ENCODE results near the gene DPH5.
"Not testable (repeated sequence)": the region's sequence is repeated elsewhere in the genome, so short reads cannot be mapped to it uniquely, and the experiment has no call there.

Gene DPH5

GRCh38 chr1:101033017-101033416, 7.4 kb upstream of the DPH5 start:
- H2BK15ac ChIP-seq (ENCODE audit: low read depth, poor library complexity, severe bottlenecking) = no peak overlapping the region

DNA sequence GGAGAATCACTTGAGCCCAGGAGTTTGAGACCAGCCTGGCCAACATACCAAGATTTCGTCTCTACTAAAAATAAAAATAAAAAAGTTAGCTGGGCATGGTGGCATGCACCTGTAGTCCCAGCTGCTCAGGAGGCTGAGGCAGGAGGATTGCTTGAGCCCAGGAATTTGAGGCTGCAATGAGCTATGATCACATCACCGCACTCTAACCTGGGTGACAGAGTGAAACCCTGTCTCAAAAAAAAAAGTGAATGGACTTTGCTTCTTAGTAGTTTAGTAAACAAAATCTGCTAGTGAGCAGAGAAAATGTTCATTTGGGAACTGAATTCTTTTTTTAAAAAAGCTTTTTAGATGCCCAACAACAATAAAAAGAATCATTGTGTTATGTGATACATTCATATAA, 6.5 kb upstream of the DPH5 start:
- not testable (repeated sequence) for H2AFZ ChIP-seq (ENCODE audit: low read depth, low read length); H2BK120ac ChIP-seq (ENCODE audit: low read depth, low read length); H3K4ac ChIP-seq (ENCODE audit: low read depth in 1 of 2, low read length in 2 of 2); H2BK15ac ChIP-seq (ENCODE audit: low read depth, poor library complexity, severe bottlenecking); H3K9ac ChIP-seq (ENCODE audit: low read length); H4K8ac ChIP-seq (ENCODE audit: low read length); H3K4me3 ChIP-seq (ENCODE audit: insufficient read depth in 1 of 2, low read depth in 1 of 2, low read length in 2 of 2); H2BK12ac ChIP-seq (ENCODE audit: low read length in 2 of 2); H3K36me3 ChIP-seq (ENCODE audit: control insufficient read depth in 1 of 2, insufficient read depth in 2 of 2, low read depth in 1 of 2, low read length in 2 of 2); H3K4me1 ChIP-seq (ENCODE audit: control insufficient read depth, insufficient read depth, low read depth, low read length); H4K91ac ChIP-seq (ENCODE audit: low read length); H3K14ac ChIP-seq (ENCODE audit: low read length in 2 of 2); H2AK5ac ChIP-seq (ENCODE audit: low read length, severe bottlenecking); H3K4me2 ChIP-seq (ENCODE audit: low read length, poor library complexity, severe bottlenecking); H3K23ac ChIP-seq (ENCODE audit: low read length in 2 of 2); H2BK5ac ChIP-seq (ENCODE audit: low read depth, low read length, poor library complexity, severe bottlenecking); H3K9me3 ChIP-seq (ENCODE audit: control insufficient read depth, low read length); H3K27me3 ChIP-seq (ENCODE audit: control insufficient read depth in 1 of 2, insufficient read depth in 1 of 2, low read length in 2 of 2); H3K18ac ChIP-seq (ENCODE audit: low read depth in 1 of 2, low read length in 2 of 2); H3K27ac ChIP-seq (ENCODE audit: low read length, poor library complexity, severe bottlenecking); DNase-seq
- peaks cover 18% of the 10 kb centered on the region for H3K79me1 ChIP-seq (replicated peaks; ENCODE audit: low read length, poor library complexity, severe bottlenecking)
- 100% methylated on average over 2 of the region's 2 CpGs for WGBS

More at GRCh38 chr1:101033017-101033416, 7.4 kb upstream of the DPH5 start:
- H2AK5ac ChIP-seq (ENCODE audit: low read length, severe bottlenecking) = no peak overlapping the region
- no peak overlapping the region for H3K14ac ChIP-seq (ENCODE audit: low read length in 2 of 2)
- H4K91ac ChIP-seq (ENCODE audit: low read length) = no peak overlapping the region
- no peak overlapping the region for H3K27ac ChIP-seq (ENCODE audit: low read length, poor library complexity, severe bottlenecking)
- H3K9me3 ChIP-seq (ENCODE audit: control insufficient read depth, low read length) = no peaks in the 10 kb centered on the region
- no peak overlapping the region for H2BK120ac ChIP-seq (ENCODE audit: low read depth, low read length)
- no peak overlapping the region for H3K4me3 ChIP-seq (ENCODE audit: insufficient read depth in 1 of 2, low read depth in 1 of 2, low read length in 2 of 2)
- no peaks in the 10 kb centered on the region for H3K4me1 ChIP-seq (ENCODE audit: control insufficient read depth, insufficient read depth, low read depth, low read length)
- H3K36me3 ChIP-seq (ENCODE audit: control insufficient read depth in 1 of 2, insufficient read depth in 2 of 2, low read depth in 1 of 2, low read length in 2 of 2) = peaks cover 0 to 2% of the 10 kb centered on the region in 2 experiments
- H3K4ac ChIP-seq (ENCODE audit: low read depth in 1 of 2, low read length in 2 of 2) = no peak overlapping the region
- no peak overlapping the region for H2AFZ ChIP-seq (ENCODE audit: low read depth, low read length)
- H3K23ac ChIP-seq (ENCODE audit: low read length in 2 of 2) = no peak overlapping the region
- no peak overlapping the region for H3K9ac ChIP-seq (ENCODE audit: low read length)
- no peak overlapping the region for H3K4me2 ChIP-seq (ENCODE audit: low read length, poor library complexity, severe bottlenecking)
- H2BK12ac ChIP-seq (ENCODE audit: low read length in 2 of 2) = no peak overlapping the region
- H3K79me1 ChIP-seq (replicated peaks; ENCODE audit: low read length, poor library complexity, severe bottlenecking) = peaks cover 12% of the 10 kb centered on the region
- H3K27me3 ChIP-seq (ENCODE audit: control insufficient read depth in 1 of 2, insufficient read depth in 1 of 2, low read length in 2 of 2) = no peaks in the 10 kb centered on the region
- no peak overlapping the region for H4K8ac ChIP-seq (ENCODE audit: low read length)
- H2BK5ac ChIP-seq (ENCODE audit: low read depth, low read length, poor library complexity, severe bottlenecking) = no peak overlapping the region
- H3K18ac ChIP-seq (ENCODE audit: low read depth in 1 of 2, low read length in 2 of 2) = no peak overlapping the region
- no CpG with 5 or more reads among the region's 2 CpGs for WGBS
- DNase-seq = no peak

- H3K27me3 ChIP-seq (ENCODE audit: control insufficient read depth in 1 of 2, insufficient read depth in 1 of 2, low read length in 2 of 2) = no peaks in the 10 kb centered on the region
- H3K79me1 ChIP-seq (replicated peaks; ENCODE audit: low read length, poor library complexity, severe bottlenecking) = peaks cover 22% of the 10 kb centered on the region
- H3K4me2 ChIP-seq (ENCODE audit: low read length, poor library complexity, severe bottlenecking) = no peak overlapping the region
- no peak overlapping the region for H3K4ac ChIP-seq (ENCODE audit: low read depth in 1 of 2, low read length in 2 of 2)
- no peak overlapping the region for H2BK5ac ChIP-seq (ENCODE audit: low read depth, low read length, poor library complexity, severe bottlenecking)
- H2BK12ac ChIP-seq (ENCODE audit: low read length in 2 of 2) = no peak overlapping the region
- no peaks in the 10 kb centered on the region for H3K9me3 ChIP-seq (ENCODE audit: control insufficient read depth, low read length)
- no peaks in the 10 kb centered on the region for H3K36me3 ChIP-seq (ENCODE audit: control insufficient read depth in 1 of 2, insufficient read depth in 2 of 2, low read depth in 1 of 2, low read length in 2 of 2)
- H4K8ac ChIP-seq (ENCODE audit: low read length) = no peak overlapping the region
- H3K18ac ChIP-seq (ENCODE audit: low read depth in 1 of 2, low read length in 2 of 2) = no peak overlapping the region
- DNase-seq = no peak
- 96% methylated on average over 3 of the region's 4 CpGs for WGBS
- no peak overlapping the region for H3K9ac ChIP-seq (ENCODE audit: low read length)
- H3K23ac ChIP-seq (ENCODE audit: low read length in 2 of 2) = no peak overlapping the region
- no peak overlapping the region for H2AFZ ChIP-seq (ENCODE audit: low read depth, low read length)
- no peak overlapping the region for H2AK5ac ChIP-seq (ENCODE audit: low read length, severe bottlenecking)
- H3K4me1 ChIP-seq (ENCODE audit: control insufficient read depth, insufficient read depth, low read depth, low read length) = no peaks in the 10 kb centered on the region
- H4K91ac ChIP-seq (ENCODE audit: low read length) = no peak overlapping the region
- H3K4me3 ChIP-seq (ENCODE audit: insufficient read depth in 1 of 2, low read depth in 1 of 2, low read length in 2 of 2) = no peak overlapping the region
- H2BK15ac ChIP-seq (ENCODE audit: low read depth, poor library complexity, severe bottlenecking) = no peak overlapping the region
- H3K27ac ChIP-seq (ENCODE audit: low read length, poor library complexity, severe bottlenecking) = no peak overlapping the region
- H3K14ac ChIP-seq (ENCODE audit: low read length in 2 of 2) = no peak overlapping the region
- H2BK120ac ChIP-seq (ENCODE audit: low read depth, low read length) = no peak overlapping the region
Observed at GRCh38 chr1:101030881-101031280, 5.3 kb upstream of the DPH5 start.

- peaks cover under 1% of the 10 kb centered on the region for H3K4me1 ChIP-seq (ENCODE audit: control insufficient read depth, insufficient read depth, low read depth, low read length)
- no peaks in the 10 kb centered on the region for H3K36me3 ChIP-seq (ENCODE audit: control insufficient read depth in 1 of 2, insufficient read depth in 2 of 2, low read depth in 1 of 2, low read length in 2 of 2)
- H4K91ac ChIP-seq (ENCODE audit: low read length) = no peak overlapping the region
- no peaks in the 10 kb centered on the region for H3K9me3 ChIP-seq (ENCODE audit: control insufficient read depth, low read length)
- DNase-seq = no peak
- H2BK15ac ChIP-seq (ENCODE audit: low read depth, poor library complexity, severe bottlenecking) = no peak overlapping the region
- no peak overlapping the region for H3K27ac ChIP-seq (ENCODE audit: low read length, poor library complexity, severe bottlenecking)
- peaks cover 19% of the 10 kb centered on the region for H3K79me1 ChIP-seq (replicated peaks; ENCODE audit: low read length, poor library complexity, severe bottlenecking)
- no peaks in the 10 kb centered on the region for H3K27me3 ChIP-seq (ENCODE audit: control insufficient read depth in 1 of 2, insufficient read depth in 1 of 2, low read length in 2 of 2)
- H3K9ac ChIP-seq (ENCODE audit: low read length) = no peak overlapping the region
- no peak overlapping the region for H3K18ac ChIP-seq (ENCODE audit: low read depth in 1 of 2, low read length in 2 of 2)
- no peak overlapping the region for H2AFZ ChIP-seq (ENCODE audit: low read depth, low read length)
- H3K4me3 ChIP-seq (ENCODE audit: insufficient read depth in 1 of 2, low read depth in 1 of 2, low read length in 2 of 2) = no peak overlapping the region
- no peak overlapping the region for H4K8ac ChIP-seq (ENCODE audit: low read length)
- H3K4ac ChIP-seq (ENCODE audit: low read depth in 1 of 2, low read length in 2 of 2) = no peak overlapping the region
- no peak overlapping the region for H2BK5ac ChIP-seq (ENCODE audit: low read depth, low read length, poor library complexity, severe bottlenecking)
- no peak overlapping the region for H2BK12ac ChIP-seq (ENCODE audit: low read length in 2 of 2)
- H3K23ac ChIP-seq (ENCODE audit: low read length in 2 of 2) = no peak overlapping the region
- no peak overlapping the region for H2AK5ac ChIP-seq (ENCODE audit: low read length, severe bottlenecking)
- no peak overlapping the region for H3K14ac ChIP-seq (ENCODE audit: low read length in 2 of 2)
- H2BK120ac ChIP-seq (ENCODE audit: low read depth, low read length) = no peak overlapping the region
- no CpG with 5 or more reads among the region's 1 CpG for WGBS
- H3K4me2 ChIP-seq (ENCODE audit: low read length, poor library complexity, severe bottlenecking) = no peak overlapping the region
Observed at GRCh38 chr1:101029184-101029583, 3.6 kb upstream of the DPH5 start.
